Osteocyte (in vitro differentiated cells): Measurements from ENCODE around the gene SF3B5. TPM values are rescaled to one million over a fixed set of nuclear protein-coding genes. Genes with fewer than 3 reads are reported as not detected.
A peak's percentile ranks its signal among the peaks of the same experiment; 100 is the strongest.
"Not testable (repeated sequence)": the region's sequence is repeated elsewhere in the genome, so short reads cannot be mapped to it uniquely, and the experiment has no call there.

Experiments used
- DNase-seq: peaks from one replicate; pipeline ENCODE4 v3.0.0; 2021; ENCODE audit warnings: mixed read lengths; ENCODE audit not compliant: unreplicated experiment; ENCODE audit errors: extremely low spot score
- H3K27ac Mint-ChIP-seq: one replicate; pipeline ENCODE4 v1.8.0; 2021; ENCODE audit warnings: mild to moderate bottlenecking, mixed read lengths; ENCODE audit not compliant: unreplicated experiment
- H3K27me3 Mint-ChIP-seq: one replicate; pipeline ENCODE4 v1.8.0; 2021; ENCODE audit warnings: mixed read lengths; ENCODE audit not compliant: unreplicated experiment
- H3K36me3 Mint-ChIP-seq: one replicate; pipeline ENCODE4 v1.8.0; 2021; ENCODE audit warnings: mixed read lengths; ENCODE audit not compliant: unreplicated experiment
- H3K4me1 Mint-ChIP-seq: one replicate; pipeline ENCODE4 v1.8.0; 2021; ENCODE audit warnings: mixed read lengths; ENCODE audit not compliant: unreplicated experiment
- H3K4me3 Mint-ChIP-seq: one replicate; pipeline ENCODE4 v1.8.0; 2021; ENCODE audit warnings: mild to moderate bottlenecking, moderate library complexity, mixed read lengths; ENCODE audit not compliant: unreplicated experiment
- H3K9me3 Mint-ChIP-seq: one replicate; pipeline ENCODE4 v1.8.0; 2021; ENCODE audit warnings: mixed read lengths; ENCODE audit not compliant: unreplicated experiment
- total RNA-seq: library from RNA; stranded (reverse); gene quantifications from 2 replicates; pipeline ENCODE4 v1.2.1, GENCODE V29; 2021
- TF ChIP-seq, protein P1 (sequence below): fragments of 200-600 bp; sonication (generic); IDR thresholded peaks from 2 replicates; pipeline ENCODE4 v1.5.0; 2021; ENCODE audit warnings: antibody characterized with exemption, mild to moderate bottlenecking, moderate library complexity

Gene SF3B5
- total RNA-seq, 1 donor from 2014 or later = 134 TPM

DNA sequence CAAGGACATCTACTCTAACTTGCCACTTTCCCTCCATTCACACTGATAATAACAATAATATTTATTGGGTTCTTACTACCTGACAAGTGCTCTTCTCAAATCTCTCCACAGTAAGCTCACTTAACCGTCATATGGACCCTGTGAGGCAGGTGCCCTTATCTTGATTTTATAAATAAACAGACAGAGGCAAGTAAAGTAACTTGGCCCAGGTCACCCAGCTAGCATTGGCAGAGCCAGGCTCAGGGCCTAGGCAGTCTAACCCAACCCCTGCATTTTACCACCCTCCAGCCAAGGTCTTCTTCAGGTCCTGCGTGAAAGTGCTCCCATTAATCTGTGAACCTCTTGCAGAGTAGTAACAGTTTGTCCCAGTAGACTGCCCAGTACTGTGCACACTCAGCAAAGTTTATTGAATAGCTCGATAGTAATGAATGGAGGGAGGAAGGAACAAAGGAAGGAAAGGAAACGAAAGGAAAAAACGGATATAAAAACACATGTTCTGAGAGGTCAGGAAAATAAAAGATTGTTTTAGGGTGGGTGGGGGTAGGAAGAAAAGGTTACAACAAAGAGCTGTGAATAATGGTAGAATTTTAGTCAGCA, 38.0 kb upstream of the SF3B5 start:
- Mint-ChIP-seq H3K4me1 (peaks cover 18% of the 10 kb centered on the region), H3K4me3 (no peak overlapping the region), H3K27me3 (no peaks in the 10 kb centered on the region), H3K27ac (no peak overlapping the region), H3K36me3 (no peaks in the 10 kb centered on the region), H3K9me3 (no peaks in the 10 kb centered on the region)
- TF ChIP-seq, protein P1, sequence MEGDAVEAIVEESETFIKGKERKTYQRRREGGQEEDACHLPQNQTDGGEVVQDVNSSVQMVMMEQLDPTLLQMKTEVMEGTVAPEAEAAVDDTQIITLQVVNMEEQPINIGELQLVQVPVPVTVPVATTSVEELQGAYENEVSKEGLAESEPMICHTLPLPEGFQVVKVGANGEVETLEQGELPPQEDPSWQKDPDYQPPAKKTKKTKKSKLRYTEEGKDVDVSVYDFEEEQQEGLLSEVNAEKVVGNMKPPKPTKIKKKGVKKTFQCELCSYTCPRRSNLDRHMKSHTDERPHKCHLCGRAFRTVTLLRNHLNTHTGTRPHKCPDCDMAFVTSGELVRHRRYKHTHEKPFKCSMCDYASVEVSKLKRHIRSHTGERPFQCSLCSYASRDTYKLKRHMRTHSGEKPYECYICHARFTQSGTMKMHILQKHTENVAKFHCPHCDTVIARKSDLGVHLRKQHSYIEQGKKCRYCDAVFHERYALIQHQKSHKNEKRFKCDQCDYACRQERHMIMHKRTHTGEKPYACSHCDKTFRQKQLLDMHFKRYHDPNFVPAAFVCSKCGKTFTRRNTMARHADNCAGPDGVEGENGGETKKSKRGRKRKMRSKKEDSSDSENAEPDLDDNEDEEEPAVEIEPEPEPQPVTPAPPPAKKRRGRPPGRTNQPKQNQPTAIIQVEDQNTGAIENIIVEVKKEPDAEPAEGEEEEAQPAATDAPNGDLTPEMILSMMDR = no peak
- no peak for DNase-seq

DNA sequence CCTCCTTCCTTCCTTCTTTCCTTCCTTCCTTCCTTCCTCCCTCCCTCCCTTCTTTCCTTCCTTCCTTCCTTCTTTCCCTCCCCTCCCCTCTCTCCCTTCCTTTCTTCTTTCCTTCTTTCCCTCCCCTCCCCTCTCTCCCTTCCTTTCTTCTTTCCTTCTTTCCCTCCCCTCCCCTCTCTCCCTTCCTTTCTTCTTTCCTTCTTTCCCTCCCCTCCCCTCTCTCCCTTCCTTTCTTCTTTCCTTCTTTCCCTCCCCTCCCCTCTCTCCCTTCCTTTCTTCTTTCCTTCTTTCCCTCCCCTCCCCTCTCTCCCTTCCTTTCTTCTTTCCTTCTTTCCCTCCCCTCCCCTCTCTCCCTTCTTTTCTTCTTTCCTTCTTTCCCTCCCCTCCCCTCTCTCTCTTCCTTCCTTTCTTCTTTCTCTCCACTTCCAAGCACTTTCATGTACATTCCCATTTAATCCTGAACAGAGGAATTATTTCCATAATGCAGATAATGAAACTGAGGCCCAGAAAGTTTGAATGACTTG, 36.9 kb upstream of the SF3B5 start:
- DNase-seq, H3K27ac Mint-ChIP-seq, H3K36me3 Mint-ChIP-seq, H3K4me3 Mint-ChIP-seq, H3K27me3 Mint-ChIP-seq, H3K9me3 Mint-ChIP-seq: not testable (repeated sequence)
- peaks cover 18% of the 10 kb centered on the region for H3K4me1 Mint-ChIP-seq

DNA sequence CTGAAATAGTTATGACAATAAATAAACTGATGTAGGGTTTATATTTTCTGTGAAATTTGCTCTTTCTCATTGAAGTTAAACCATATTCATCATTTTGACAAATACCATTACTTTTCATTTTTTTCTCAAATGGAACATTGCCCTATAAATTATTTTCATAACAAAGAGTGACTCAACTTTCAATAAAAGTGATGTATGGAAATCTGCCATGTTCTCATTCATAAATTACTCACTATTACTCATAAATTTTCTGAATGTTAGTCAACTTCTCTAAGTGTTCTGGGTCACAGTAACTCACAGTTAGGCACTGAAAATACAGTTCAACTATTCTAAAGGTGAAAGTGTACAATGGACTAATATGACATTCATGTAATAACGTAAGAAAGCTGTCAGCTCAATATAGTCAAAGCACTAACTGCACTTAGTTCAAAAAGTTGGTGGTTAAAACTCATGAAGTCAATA, 35.9 kb upstream of the SF3B5 start:
- TF ChIP-seq, protein P1 = no peak
- Mint-ChIP-seq H3K36me3 (no peaks in the 10 kb centered on the region), H3K9me3 (no peaks in the 10 kb centered on the region), H3K27ac (peak overlapping the region; percentile 61), H3K4me3 (no peak overlapping the region), H3K4me1 (peaks cover 18% of the 10 kb centered on the region), H3K27me3 (no peaks in the 10 kb centered on the region)
- no peak for DNase-seq

DNA sequence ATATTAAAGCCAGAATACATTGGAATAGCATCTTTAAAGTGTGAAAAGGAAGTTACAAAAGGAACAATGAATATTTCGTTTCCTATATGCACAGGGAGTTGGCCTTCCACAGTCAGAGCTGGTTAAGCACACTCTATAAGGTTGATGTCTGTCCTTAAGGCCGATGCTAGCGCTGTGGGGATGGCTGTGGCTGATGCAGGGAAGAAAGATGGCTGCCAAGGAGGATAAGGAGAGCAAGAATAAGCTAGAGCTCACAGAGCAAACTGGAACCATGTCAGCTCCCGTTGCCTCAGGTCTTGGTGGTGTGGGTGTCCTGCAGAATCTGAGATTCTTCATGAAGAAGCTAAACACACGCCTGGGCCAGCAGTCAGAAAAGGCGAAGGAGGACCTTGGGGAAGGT, 34.1 kb upstream of the SF3B5 start:
- TF ChIP-seq, protein P1 = no peak
- Mint-ChIP-seq H3K4me1 (peaks cover 18% of the 10 kb centered on the region), H3K4me3 (no peak overlapping the region), H3K27ac (no peak overlapping the region), H3K9me3 (no peaks in the 10 kb centered on the region), H3K36me3 (no peaks in the 10 kb centered on the region), H3K27me3 (no peaks in the 10 kb centered on the region)
- DNase-seq = no peak

DNA sequence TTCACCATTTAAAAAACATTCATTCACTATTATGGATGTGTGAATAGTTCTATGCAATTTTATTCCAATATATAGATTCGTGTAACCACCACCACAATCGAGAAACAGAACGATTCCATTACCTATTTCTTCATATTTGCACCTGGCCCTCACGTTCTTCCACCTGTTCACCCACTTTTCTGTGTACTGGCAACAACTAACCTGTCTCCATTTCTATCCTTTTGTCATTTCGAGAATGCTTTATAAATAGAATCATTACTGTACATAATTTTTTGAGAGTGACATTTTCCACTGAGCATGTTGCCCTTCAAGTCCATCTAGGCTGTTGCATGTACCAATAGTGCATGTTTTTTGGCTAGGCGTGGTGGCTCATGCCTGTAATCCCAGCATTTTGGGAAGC, 31.7 kb upstream of the SF3B5 start:
- H3K36me3 Mint-ChIP-seq = no peaks in the 10 kb centered on the region
- H3K27me3 Mint-ChIP-seq = no peaks in the 10 kb centered on the region
- H3K27ac Mint-ChIP-seq = no peak overlapping the region
- H3K9me3 Mint-ChIP-seq = peaks cover 4% of the 10 kb centered on the region
- TF ChIP-seq, protein P1 = no peak
- H3K4me1 Mint-ChIP-seq = peaks cover 18% of the 10 kb centered on the region
- no peak for DNase-seq
- H3K4me3 Mint-ChIP-seq = no peak overlapping the region
